GM19099 (cell line): Measurements from ENCODE around the gene RANBP1.

Experiments
- POLR2A ChIP-seq: IDR thresholded peaks from 3 replicates; pipeline ENCODE4 v1.6.1; 2011; ENCODE audit warnings: low read depth; ENCODE audit not compliant: insufficient read length; ENCODE audit errors: extremely low read depth

RANBP1 gene

DNA sequence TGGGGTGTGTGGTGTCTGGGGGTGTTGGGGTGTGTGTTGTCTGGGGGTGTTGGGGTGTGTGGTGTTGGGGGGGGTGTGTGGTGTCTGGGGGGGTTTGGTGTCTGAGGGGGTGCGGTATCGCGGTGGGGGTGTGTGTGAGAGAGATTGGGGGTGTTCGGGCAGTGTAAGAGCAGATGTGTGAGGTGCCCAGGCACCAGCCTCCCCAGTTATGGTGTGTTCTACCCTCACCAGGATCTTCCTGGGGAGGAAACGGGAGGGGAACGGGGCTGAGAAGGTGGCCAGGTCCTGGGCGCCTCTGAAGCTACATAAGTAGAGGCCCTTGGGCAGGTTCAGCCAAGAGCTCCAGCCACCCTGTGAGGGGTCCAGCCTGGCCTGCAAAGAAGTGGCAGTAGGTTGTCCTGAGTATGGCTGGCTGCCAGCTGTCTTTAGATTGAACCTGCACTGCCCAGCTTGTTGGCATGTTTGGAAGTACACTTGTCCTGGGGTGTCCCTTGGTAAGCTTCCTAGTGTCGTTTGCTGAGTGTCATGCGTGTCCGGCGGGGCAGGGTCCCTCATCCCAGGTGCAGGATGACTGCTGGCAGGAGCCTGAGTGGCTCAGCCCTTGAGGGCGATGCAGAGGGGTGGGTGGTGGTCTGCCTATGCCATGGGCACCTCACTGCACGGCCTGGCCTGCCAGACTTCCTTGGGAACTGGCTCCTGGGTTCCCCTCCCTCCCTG, 7.6 kb downstream of the RANBP1 start:
- TF ChIP-seq POLR2A, result no peak

DNA sequence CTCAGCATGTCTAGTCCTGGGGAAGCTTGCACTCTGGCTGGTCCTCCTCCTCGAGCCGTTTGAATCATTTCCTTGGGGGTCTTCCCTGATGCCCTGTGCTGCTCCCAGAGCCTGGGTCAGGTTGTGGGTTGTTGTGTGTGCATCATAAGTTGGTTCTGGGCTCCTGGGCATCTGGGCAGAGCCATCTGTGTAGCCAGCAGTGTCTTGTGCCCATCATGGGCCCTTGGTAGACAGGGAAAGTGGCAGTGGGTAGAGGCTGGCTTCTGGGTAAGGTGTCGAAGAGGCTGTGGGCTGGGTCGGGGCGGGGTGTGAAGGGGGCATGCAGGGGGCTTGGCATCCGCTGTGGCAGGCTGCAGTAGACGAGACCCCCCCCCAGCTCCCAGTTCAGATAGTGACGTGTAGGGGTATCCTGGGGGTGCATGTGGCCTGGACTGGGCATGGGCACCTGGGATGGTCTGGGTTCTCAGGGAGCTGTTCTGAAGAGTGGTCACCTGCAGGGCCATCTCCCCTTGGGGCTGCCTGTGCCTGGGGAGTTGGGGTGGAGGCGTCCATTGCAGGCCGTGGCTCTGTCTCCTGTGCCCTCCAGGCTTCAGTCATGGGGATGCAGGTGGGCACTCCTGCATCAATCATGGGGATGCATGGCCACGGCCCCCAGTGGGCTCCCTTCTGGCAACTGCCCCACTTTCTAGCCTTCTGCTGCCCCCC, 8.3 kb downstream of the RANBP1 start:
- TF ChIP-seq POLR2A, result no peak

DNA sequence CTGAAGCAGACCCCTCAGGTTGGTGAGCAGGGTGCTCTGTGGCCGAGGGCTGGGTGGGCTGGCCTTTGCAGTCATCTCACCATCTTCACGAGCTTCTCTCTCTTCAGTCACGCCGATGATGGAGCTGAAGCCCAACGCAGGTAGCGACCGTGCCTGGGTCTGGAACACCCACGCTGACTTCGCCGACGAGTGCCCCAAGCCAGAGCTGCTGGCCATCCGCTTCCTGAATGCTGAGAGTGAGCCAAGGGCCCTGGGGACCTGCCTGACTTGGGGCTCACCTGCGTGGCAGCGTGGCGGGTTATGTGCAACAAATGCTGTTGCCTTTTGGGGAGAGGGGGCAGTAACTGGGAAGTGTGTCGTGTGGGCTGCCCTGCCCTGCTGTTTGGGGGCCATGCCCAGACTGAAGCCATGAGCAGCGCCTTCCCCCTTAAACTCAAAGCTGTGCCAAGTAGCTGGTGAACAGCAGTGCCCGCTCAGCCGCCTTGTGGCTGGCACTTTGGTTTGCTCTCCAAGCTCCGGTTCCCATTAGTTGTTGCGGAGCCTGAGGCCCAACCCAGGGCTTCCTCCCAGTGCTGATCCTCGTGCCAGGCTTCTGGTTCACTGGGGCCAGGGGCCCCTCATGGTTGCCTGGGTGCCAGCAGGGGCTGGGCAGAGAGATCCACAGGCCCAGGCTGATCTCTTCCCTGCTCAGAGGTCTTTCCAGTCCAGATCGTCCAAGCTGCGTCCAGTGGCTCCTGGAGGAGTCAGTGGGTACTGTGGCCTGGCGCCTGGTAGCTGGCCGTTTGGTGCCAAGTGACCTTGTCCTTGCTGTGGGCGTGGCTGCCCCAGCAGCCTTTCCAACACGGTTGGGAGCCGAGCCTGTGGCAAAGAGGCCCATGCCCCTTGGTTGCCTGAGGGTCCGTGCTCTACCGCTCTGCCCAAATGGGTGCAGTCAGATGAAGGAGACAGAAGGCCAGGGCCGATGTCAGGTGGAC, 9.6 kb downstream of the RANBP1 start:
- TF ChIP-seq POLR2A, result no peak

DNA sequence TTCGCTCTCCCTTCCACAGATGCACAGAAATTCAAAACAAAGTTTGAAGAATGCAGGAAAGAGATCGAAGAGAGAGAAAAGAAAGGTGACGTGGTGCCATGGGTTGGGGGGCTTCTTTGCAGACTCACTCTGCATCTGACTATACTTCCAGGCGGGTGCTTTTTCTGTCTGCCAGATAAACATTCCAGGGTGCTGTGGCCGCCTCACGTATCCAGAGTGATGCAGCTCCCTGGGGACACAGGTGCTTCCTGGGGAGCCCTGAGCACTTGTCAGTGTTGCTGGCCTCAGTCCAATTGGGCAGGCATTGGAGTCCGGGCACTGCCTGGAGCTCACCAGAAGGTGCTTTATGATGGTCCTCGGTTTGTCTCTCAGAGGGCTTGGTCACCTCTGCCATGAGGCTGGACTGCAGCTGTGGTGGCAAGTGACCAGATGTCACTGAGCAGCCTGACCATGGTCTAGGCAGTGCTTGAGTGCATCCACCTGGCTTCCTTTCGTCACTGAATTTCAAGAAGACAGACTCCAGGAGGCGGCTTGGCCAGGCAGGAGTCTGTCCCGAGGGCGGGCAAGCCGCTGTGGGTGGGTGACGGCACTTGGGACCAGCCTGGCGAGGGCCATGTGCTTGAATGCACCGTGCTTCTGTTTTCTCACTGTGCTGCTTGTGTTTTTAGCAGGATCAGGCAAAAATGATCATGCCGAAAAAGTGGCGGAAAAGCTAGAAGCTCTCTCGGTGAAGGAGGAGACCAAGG, 10.6 kb downstream of the RANBP1 start:
- no peak for TF ChIP-seq POLR2A

DNA sequence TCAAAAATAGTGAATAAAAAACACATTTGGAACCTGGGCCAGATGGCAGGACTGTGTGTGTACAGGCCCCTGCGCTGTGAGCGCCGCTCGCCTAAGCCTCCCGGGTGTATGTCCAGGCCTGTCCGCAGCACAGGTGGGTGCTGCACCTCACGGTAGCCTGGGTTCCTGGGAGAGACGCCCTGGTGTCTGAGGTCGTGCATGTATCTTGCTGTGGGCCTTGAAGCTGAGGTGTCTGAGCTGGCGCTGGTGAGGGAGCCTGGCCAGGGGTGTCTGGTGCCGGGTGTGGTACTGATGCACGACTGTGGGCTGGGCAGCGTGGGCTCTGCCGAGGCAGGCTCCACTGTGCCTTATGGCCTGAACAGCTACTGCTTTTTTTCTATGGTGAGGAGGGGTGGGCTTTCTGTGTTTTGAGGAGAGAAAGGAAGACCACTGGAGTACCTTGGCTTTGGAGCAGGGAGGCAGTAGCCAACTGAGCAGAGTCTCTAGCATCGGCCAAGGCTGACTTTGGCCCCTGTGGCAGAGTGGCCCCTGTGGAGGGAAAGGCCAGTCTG, 11.5 kb downstream of the RANBP1 start:
- no peak for TF ChIP-seq POLR2A

DNA sequence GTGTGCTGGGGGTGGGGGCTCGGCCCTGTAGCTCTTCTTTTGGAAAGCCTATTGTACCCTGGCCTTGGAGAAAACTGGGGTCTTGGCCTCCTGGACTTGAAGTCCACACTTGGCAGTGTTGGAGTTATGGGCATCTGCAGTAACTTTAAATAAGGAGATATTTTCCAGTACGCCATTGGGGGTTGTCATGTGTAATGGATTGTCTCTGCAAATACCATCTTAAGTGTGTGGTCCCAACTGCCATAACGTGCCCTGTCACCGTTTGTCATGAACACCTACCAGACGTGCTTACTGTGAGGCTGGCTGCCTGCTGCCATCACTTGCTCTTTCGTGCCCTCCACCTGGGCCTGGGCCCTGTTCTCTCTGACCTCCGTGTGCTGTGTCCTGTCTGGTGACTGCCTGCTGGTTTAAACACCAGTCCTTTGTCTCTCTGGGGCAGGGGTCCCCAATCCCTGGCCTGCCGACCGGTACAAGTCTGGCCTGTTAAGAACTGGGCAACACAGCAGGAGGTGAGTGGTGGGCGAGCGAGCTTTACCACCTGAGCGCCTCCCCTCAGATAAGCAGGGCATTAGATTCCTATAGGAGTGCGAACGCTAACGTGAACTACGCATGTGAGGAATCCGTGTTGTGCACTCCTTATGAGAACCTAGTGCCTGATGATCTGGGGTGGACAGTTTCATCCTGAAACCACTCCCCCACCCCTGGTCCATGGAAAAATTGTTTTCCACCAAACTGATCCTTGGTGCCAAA, 12.1 kb downstream of the RANBP1 start:
- no peak for TF ChIP-seq POLR2A

DNA sequence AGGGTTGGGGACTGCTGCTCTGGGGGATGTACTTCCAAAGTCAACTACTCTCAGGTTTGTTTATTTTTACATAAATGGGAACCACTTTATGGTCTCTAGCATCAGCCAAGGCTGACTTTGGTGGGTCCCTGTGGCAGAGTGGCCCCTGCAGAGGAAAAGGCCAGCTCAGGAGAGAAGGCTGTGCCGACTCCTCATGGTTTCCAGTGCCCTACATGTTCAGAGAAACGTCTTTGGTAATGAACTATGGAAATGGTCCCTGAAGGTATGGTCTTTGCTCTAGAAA, 12.7 kb downstream of the RANBP1 start:
- no peak for TF ChIP-seq POLR2A

DNA sequence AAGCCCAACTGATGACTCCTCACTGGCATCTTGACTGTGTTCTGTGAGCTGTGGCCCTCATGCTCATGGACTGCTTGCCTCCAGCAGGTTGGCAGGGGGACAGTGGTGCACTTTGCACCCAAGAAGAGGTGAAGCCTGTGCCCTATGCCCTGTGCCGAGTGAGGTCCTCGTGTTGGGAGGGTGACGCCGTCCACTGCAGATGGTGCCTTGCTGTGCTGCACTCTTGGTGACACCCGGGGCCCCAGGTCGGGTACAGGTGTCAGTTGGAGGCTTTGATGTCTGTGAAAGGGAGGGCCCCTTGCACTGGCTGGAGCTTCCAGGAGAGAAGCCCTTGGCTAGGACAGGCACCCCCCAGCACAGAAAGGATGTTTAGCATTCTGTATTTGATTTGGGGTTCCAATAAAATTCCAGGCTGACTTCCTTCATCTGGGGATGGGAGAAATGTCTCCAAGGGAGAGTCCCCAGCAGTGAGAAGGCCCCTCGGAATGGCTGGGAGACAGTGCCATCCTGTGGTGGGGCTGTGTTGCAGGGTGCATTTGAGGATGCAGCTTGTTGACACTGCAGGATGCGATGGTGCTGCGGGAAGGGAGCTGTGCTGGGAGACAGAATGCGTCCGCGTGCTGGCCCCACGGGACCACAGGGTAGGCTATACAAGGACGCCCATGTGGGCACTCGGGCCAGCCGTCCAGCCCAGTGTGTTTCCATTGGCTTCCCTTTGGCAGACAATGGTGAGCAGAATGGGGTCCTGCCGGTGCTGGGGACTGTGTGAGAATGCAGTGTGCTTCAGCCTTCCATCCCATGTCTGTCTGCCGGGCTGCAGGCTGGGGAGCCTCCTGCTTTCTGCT, 13.2 kb downstream of the RANBP1 start:
- no peak for TF ChIP-seq POLR2A

DNA sequence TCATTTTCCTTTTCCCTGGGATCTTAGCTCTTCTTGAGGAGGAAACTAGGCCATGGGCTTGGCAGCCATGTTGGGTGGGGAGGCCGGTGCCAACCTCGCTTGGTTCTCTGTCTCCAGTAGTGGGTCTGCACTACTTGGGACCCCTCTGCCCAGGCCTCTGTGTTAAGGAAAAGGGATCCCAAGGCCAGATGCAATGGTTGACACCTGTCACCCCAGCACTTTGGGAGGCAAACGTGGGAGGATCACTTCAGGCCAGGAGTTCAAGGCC, 13.8 kb downstream of the RANBP1 start:
- no peak for TF ChIP-seq POLR2A

DNA sequence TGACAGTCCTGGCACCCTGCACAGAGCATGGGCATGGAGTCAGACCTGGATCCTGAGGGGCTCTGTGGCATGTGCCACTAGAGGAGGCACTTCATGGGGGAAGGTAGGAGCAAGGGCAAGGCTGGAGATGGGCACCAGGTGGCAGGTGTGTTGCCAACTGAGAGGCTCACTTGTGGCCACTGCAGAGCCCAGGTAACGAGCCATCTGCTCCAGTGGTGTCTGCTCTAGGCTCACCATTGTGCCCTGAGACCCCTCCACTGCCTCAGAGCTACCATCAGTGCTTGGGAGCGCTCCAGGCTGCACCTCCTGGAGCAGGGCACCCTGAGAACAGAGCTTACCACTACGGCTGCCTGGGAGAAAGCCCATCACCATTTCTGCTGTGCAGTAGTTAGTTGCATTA, 14.4 kb downstream of the RANBP1 start:
- TF ChIP-seq POLR2A, result no peak

DNA sequence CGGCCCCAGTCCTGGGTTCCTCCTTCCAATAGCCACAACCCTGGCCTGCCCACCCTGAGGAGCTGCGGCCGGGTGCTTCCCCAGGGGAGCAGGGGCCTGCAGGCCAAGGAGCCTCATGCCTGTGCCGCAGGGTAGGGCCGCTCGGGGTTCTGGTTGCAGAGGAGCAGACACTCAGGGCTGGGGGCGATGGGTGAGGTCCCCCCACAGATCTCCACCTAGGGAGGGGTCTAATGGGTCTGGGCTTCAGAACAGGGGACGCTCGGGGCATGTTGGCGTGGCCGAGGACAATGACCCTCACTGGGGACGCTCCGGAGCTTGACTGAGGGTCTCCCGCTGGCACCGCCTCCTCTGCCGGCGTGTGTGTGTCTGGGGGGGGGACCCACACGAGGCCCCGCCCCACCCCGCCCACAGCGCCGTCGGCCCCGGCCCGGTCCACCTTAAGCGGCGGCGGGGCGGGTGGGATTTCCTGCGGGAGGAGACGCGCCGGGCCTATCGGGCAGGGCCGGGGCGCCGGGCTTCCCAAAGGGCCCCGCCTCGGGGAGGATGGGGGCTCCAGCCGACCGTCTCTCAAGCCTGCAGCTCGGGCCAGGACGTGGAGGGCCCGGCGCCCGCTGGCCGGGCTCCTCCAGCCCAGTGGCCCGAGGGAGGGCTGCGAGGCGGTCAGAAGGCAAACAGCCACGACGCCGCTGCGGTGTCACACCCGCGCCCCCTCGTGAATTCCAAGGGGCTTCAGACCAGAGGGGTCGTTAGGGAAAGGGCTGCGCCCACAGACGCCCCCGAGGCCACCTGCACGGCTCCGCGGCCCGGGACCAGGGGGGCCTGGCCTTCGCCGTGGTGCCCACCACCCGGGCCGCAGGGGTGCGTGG, 15.1 kb downstream of the RANBP1 start:
- no peak for TF ChIP-seq POLR2A

DNA sequence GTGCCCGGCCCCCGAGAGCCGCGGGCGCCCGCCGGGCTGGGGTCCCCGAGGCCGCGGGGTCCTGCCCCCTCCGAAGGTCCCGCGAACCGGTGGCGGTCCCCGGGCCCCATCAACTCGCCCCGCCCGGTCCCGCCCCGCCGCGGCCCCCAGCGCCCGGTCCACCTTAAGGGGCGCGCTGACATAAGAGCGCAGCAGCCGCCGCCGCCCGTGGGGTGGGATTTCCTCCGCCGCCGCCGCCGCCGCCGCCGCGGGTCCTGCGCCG, 15.6 kb downstream of the RANBP1 start, which contains the start of gene ZDHHC8:
Gene ZDHHC8, plus strand, starts transcription at position 208 of the 262 bp plus-strand sequence. CDS start 144 bp downstream, outside the sequence.
- no peak for TF ChIP-seq POLR2A
